Natural killer cell (primary cell): Measurements from ENCODE around the gene STX19. TPM values are rescaled to one million over a fixed set of nuclear protein-coding genes. Genes with fewer than 3 reads are reported as not detected.

Experiments used
- ATAC-seq, 3 donors: fragments of 150-1000 bp in 2 of 3; fragments of 200-7000 bp in 1 of 3; cut with Tn5 transposase; 1 replicate in 1 of 3; 2 replicates in 2 of 3; pipeline ENCODE4 v1.10.0; 2021; ENCODE audit warnings: mild to moderate bottlenecking in 2 of 3, moderate library complexity in 2 of 3
- DNase-seq, 2 donors: peaks; one replicate each; pipeline versions ENCODE4 v3.0.0 to v3.0.0-alpha.2; 2013 to 2021; ENCODE audit warnings: mixed read lengths in 1 of 2
- H3K27ac ChIP-seq: one replicate; pipeline ENCODE4 v1.5.1; 2013; ENCODE audit warnings: mild to moderate bottlenecking, low read length
- H3K27me3 ChIP-seq: one replicate; pipeline ENCODE4 v1.6.1; 2013; ENCODE audit warnings: low read length; ENCODE audit not compliant: control insufficient read depth, insufficient read depth
- H3K36me3 ChIP-seq: one replicate; pipeline ENCODE4 v1.6.1; 2013; ENCODE audit warnings: low read length; ENCODE audit not compliant: control insufficient read depth, insufficient read depth
- H3K4me1 ChIP-seq: one replicate; pipeline ENCODE4 v1.6.1; 2013; ENCODE audit warnings: low read length; ENCODE audit not compliant: control insufficient read depth, insufficient read depth
- H3K4me3 ChIP-seq: one replicate; pipeline ENCODE4 v1.5.1; 2013; ENCODE audit warnings: low read length
- H3K9me3 ChIP-seq: one replicate; pipeline ENCODE4 v1.6.1; 2013; ENCODE audit warnings: low read length; ENCODE audit not compliant: control insufficient read depth, insufficient read depth
- H3K27ac Mint-ChIP-seq, 2 donors: one replicate each; pipeline ENCODE4 v1.8.0; 2022; ENCODE audit warnings: mild to moderate bottlenecking in 2 of 2, mixed read lengths in 2 of 2, moderate library complexity in 1 of 2
- H3K27me3 Mint-ChIP-seq, 2 donors: one replicate each; pipeline ENCODE4 v1.8.0; 2022; ENCODE audit warnings: low read depth in 2 of 2, mixed read lengths in 2 of 2
- H3K36me3 Mint-ChIP-seq: one replicate; pipeline ENCODE4 v1.8.0; 2022; ENCODE audit warnings: mixed read lengths
- H3K4me1 Mint-ChIP-seq, 2 donors: one replicate each; pipeline ENCODE4 v1.8.0; 2022; ENCODE audit warnings: mixed read lengths in 2 of 2
- H3K4me3 Mint-ChIP-seq: one replicate; pipeline ENCODE4 v1.8.0; 2022; ENCODE audit warnings: mild to moderate bottlenecking, moderate library complexity, mixed read lengths
- H3K9me3 Mint-ChIP-seq, 2 donors: one replicate each; pipeline ENCODE4 v1.8.0; 2022; ENCODE audit warnings: mixed read lengths in 2 of 2
- WGBS: methylation state at CpG from one replicate; pipeline ENCODE4 v1.1.7; 2013; ENCODE audit warnings: missing lambda C conversion rate; ENCODE audit not compliant: insufficient coverage; 5-methylcytosine and 5-hydroxymethylcytosine counted together
- intact Hi-C: fragments of 100-400 bp; cut with micrococcal nuclease; formaldehyde crosslinking; loops from one replicate; pipeline ENCODE4 v1.14.2; 2022
- total RNA-seq, 4 donors: library from RNA; stranded (reverse); fragments of 120-200 nt in 1 of 4; gene quantifications; one replicate each; pipeline versions ENCODE4 v1.2.3 to v1.2.4, GENCODE V29; 2013 to 2022
- TF ChIP-seq, protein P1 (sequence below): fragments of 200-600 bp; IDR thresholded peaks from one replicate; pipeline ENCODE4 v1.8.0; 2022; ENCODE audit warnings: antibody characterized with exemption

STX19 gene
- total RNA-seq, 3 donors from 2014 or later (not counting 1 experiment from before 2014, with no cell fraction given), result not detected

DNA sequence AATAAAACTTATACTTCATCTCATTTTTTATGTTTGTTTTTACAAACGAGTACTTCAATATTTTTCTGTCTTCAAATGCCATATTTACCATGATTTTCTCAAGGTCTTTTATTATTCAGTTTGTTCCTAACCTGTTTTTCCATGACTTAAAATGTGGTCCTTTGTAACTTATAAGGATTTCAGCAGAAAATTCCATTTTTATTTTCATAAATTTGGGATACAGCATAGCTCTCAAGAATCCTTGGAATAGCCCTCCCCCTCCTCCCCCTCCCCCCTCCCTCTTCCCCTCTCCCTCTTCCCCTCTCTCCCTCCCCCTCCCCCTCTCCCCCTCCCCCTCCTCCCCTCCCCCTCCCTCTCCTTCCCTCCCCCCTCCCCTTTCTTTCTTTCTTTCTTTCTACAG, 14.9 kb upstream of the STX19 start:
- Histone ChIP-seq H3K27ac (no peak overlapping the region), H3K9me3 (no peaks in the 10 kb centered on the region), H3K4me1 (no peaks in the 10 kb centered on the region), H3K36me3 (no peaks in the 10 kb centered on the region), H3K4me3 (no peak overlapping the region), H3K27me3 (no peaks in the 10 kb centered on the region)
- Mint-ChIP-seq H3K27me3 (no peaks in the 10 kb centered on the region), H3K4me1 (no peaks in the 10 kb centered on the region), H3K4me3 (peak overlapping the region; percentile 52), H3K27ac (peak overlapping the region; percentile 70 to 76), H3K9me3 (no peaks in the 10 kb centered on the region), H3K36me3 (no peaks in the 10 kb centered on the region)
- no peak for ATAC-seq
- DNase-seq, result no peak
- TF ChIP-seq, protein P1, sequence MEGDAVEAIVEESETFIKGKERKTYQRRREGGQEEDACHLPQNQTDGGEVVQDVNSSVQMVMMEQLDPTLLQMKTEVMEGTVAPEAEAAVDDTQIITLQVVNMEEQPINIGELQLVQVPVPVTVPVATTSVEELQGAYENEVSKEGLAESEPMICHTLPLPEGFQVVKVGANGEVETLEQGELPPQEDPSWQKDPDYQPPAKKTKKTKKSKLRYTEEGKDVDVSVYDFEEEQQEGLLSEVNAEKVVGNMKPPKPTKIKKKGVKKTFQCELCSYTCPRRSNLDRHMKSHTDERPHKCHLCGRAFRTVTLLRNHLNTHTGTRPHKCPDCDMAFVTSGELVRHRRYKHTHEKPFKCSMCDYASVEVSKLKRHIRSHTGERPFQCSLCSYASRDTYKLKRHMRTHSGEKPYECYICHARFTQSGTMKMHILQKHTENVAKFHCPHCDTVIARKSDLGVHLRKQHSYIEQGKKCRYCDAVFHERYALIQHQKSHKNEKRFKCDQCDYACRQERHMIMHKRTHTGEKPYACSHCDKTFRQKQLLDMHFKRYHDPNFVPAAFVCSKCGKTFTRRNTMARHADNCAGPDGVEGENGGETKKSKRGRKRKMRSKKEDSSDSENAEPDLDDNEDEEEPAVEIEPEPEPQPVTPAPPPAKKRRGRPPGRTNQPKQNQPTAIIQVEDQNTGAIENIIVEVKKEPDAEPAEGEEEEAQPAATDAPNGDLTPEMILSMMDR, result no peak
- no CpG with 5 or more reads among the region's 1 CpG for WGBS
- intact Hi-C loops, result no loop called here

GRCh38 chr3:94036909-94037507, 8.6 kb upstream of the STX19 start:
- Mint-ChIP-seq H3K9me3 (no peaks in the 10 kb centered on the region), H3K4me3 (no peak overlapping the region), H3K27me3 (no peaks in the 10 kb centered on the region), H3K36me3 (no peaks in the 10 kb centered on the region), H3K27ac (no peak overlapping the region), H3K4me1 (no peaks in the 10 kb centered on the region)
- WGBS, result 94% methylated on average over 2 of the region's 3 CpGs
- intact Hi-C loops, result no loop called here
- no peak overlapping the region for H3K27ac ChIP-seq
- H3K4me3 ChIP-seq, result no peak overlapping the region
- H3K4me1 ChIP-seq, result no peaks in the 10 kb centered on the region
- ATAC-seq (peak in 2 of 3 donors; percentile 35 to 49), DNase-seq (peak in 1 of 2 donors; percentile 38)
- TF ChIP-seq, protein P1, result peak; percentile 49
- no peaks in the 10 kb centered on the region for H3K9me3 ChIP-seq
- H3K36me3 ChIP-seq, result no peaks in the 10 kb centered on the region
- H3K27me3 ChIP-seq, result no peaks in the 10 kb centered on the region

GRCh38 chr3:94026623-94027022, 1.8 kb downstream of the STX19 start:
- Mint-ChIP-seq H3K27me3 (no peaks in the 10 kb centered on the region), H3K9me3 (no peaks in the 10 kb centered on the region), H3K4me1 (no peaks in the 10 kb centered on the region), H3K4me3 (no peak overlapping the region), H3K36me3 (no peaks in the 10 kb centered on the region), H3K27ac (no peak overlapping the region)
- Histone ChIP-seq H3K4me1 (no peaks in the 10 kb centered on the region), H3K36me3 (no peaks in the 10 kb centered on the region), H3K4me3 (no peak overlapping the region), H3K27ac (no peak overlapping the region), H3K9me3 (no peaks in the 10 kb centered on the region), H3K27me3 (no peaks in the 10 kb centered on the region)
- DNase-seq, result no peak
- no peak for ATAC-seq
- WGBS, result no CpG with 5 or more reads among the region's 2 CpGs
- TF ChIP-seq, protein P1, result no peak
- intact Hi-C loops, result no loop called here

- Histone ChIP-seq H3K27me3 (no peaks in the 10 kb centered on the region), H3K9me3 (no peaks in the 10 kb centered on the region), H3K36me3 (no peaks in the 10 kb centered on the region), H3K27ac (no peak overlapping the region), H3K4me1 (no peaks in the 10 kb centered on the region), H3K4me3 (no peak overlapping the region)
- H3K36me3 Mint-ChIP-seq, result no peaks in the 10 kb centered on the region
- no peak overlapping the region for H3K27ac Mint-ChIP-seq
- no peak overlapping the region for H3K4me3 Mint-ChIP-seq
- ATAC-seq (no peak), DNase-seq (no peak)
- intact Hi-C loops, result no loop called here
- WGBS, result 100% methylated on average over 1 of the region's 3 CpGs
- TF ChIP-seq, protein P1, result no peak
- H3K27me3 Mint-ChIP-seq, result no peaks in the 10 kb centered on the region
- no peaks in the 10 kb centered on the region for H3K9me3 Mint-ChIP-seq
- no peaks in the 10 kb centered on the region for H3K4me1 Mint-ChIP-seq
Measured at GRCh38 chr3:94024385-94024784, 4.0 kb downstream of the STX19 start.
